Islet precursor cell (in vitro differentiated cells): ENCODE measurements around the gene OBSCN.

ENCODE experiments used
- DNase-seq: peaks from one replicate; pipeline ENCODE4 v3.0.0-alpha.2; 2018

OBSCN gene

GRCh38 chr1:228393268-228393701 is 185.4 kb downstream of the OBSCN start:
- no peak for DNase-seq

DNA sequence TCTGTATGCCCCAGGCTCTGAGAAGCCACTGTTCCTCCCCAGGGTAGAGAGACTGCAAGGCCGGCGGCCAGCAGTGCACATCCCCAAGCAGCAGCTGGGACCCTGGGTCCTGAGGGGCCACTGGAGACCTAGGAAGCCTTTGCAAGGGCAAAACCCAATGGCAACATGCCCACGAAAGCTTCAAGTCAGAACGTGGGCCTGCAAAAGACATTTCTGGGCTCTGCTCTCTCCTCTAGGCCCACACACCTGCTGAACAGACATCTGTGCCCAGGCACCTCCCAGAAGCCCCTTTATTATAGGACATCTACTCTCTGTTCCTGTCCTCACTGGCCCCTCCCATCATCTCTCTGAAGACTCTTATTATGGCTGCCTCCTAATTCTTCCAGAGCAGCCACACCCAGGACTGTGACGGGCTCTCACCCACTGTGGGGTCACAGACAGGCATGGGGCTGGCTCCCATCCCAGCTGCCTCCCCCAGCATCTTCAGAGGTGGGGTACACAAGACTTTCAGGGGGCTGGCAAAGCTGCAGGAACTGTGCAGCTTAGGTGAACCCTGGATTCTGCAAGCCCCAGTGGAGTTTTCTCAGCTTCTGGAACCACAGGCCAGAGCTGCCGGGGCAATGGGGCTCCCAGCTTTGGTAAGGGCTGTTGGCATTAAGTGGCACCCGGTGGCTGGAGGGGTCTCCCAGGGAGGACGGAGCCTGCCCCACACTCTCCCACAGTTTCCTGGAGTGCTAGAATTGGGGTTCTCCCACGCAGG is 186.1 kb downstream of the OBSCN start:
- no peak for DNase-seq

DNA sequence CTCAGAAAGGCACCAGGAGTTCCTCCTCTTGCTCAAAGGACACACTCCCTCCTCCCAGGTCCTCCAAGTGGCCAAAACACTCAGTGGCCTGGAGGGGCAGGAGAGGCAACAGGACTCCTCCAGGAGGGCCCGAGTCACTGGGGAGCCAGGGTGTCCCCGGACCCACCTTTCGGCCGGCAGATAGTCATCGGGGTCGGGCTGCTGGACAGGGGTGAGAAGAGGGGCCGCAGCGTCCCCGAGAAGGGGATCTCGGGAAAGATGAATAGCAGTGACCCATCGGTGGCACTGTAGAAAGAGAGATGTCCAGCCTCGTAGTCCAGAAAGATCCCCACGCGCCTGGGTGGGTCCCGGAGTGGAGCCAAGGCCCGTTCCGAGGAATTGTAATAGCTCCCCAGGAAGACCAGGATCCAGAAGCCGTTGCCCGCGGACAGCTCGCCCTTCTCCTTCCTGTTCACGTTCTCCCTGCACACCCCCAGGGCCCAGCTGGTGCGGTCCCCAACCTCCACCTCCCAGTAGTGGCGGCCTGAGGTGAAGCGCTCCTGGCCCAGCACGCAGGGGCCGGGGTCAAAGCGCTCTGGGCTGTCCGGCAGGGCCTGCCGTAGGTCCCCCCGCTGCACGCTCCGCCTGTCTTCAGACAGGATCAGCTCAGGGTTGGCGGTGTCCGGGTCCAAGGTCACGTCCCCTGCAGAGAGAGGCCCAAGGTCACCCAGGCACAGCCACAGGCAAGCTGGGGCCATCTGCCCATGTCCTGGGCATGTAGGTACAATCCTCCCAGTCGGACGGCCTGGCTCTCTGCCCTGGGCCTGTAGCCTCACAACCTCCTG is 186.9 kb downstream of the OBSCN start:
- DNase-seq: no peak

GRCh38 chr1:228396770-228397662 is 189.2 kb downstream of the OBSCN start:
- DNase-seq: no peak

- DNase-seq: no peak
Measured at GRCh38 chr1:228397966-228398365, 190.1 kb downstream of the OBSCN start.

DNA sequence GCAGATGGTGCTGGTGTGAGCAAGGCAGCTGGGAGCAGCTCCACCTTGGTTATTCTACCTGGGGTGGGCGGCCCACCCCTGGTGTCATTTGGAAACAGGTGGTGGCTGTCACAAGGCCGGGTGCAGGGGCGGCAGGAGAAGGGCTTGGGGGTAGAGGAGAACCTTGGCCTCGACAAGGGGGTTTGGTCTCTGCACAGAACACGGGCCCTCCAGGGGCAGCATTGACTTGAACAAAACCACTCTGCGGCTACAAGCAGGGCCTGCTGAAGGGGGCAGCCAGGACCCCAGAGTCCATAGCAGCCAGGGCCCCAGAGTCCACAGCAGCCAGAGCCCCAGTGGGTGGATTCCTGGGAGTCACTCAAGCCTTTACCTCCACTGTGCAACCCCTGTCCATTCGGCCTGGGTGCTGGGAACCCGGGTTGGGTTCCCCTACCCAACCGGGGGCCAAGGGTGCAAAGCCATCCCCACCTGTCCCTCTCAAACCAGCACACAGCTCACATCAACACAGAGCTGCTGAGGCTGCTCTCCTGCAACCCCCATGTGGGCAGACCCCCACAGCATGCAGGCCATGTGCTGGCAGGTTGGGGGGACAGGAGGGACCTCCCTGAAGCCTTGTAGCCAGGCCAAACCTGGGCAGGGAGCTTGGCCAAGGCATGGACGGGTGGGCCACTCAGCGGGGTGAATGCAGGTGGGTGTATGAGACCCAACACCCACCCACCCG is 191.1 kb downstream of the OBSCN start:
- no peak for DNase-seq

DNA sequence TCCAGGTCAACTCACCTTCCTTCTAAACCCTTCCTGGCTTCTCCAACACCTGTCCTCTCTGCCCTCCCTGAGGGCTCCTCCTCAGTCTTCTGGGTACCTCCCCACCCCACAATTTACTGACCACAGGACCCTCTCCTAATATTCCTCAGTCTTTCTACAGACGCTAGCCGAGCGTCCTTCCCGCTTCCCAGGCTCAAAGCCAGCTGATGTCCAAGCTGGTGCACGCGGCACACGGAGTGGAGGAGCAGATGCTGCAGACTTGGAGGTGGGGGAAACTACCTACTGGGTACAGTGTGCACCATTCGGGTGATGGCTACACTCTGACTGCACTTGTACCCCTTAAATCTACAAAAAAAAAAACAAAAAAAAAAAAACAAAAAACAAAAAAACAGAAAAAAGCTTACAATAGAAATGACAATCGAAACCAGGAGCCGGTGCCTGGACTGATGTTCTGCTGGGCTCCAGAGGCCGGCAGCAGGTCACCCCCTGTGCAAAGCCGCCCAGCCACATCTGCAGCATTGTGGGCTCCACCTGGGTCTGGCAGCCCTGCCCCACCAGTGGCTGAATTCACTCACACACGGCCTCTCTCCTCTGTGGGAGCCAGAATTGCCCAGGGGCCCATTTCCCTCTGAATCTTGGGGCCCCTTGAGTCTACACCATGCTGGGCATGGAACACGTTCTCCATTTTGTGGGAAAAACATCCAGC is 191.8 kb downstream of the OBSCN start:
- no peak for DNase-seq

DNA sequence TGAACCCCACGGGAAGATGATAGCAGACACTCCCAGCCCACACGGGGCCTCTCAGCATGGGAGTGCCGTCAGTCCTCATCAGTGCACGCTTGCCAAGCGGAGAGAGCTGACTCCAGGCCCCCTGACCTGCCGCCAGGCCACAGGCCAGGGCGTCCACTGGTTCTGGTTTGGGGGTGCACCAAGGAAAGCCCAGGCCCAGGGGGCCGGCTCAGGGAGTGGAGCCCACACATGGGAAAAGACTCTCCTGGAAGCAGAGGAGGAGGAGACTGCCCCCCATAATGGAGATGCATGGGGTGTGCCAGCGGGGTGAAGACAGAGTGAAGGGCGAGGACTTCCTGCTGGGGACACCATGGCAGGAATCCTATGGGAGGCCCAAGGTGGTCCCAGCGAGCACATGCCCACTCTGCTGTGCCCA is 192.4 kb downstream of the OBSCN start:
- no peak for DNase-seq

DNA sequence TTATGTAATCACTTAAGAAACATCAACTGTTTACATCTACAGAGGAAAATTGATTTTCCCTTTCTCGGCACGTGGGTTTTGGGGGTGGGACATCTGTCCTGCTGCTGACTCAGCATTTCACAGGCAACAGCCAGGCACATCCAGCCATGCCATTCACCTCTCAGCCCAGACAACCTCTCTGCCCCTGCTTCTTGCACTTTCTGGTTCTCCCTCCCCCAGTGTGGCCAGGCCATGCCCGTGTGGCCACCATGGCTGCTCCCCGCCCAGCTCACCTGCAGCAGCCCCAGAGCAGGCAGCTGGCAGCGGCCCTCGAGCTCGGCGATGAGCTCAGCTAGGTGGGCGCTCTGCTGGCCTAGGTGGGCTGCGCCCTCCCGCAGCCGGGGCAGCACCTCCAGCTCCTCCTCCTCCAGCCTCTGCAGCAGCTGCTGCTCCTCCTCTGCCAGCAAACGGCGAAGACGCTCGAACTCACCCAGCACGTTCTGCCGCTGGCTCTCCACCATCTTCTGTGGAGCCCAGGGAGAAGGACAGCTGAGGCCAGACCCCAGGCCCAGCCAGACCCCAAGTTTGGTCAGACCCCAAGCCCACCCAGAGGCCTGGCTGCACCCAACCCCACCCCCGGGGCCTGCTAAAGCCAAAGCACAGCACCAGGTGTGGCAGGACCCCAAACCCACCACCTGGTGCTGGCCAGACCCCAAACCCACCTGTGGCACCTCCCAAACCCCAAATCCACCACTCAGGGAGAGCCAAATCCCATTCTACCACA is 193.0 kb downstream of the OBSCN start:
- no peak for DNase-seq

- no peak for DNase-seq
Measured at GRCh38 chr1:228401782-228402640, 194.2 kb downstream of the OBSCN start.

GRCh38 chr1:228402641-228403025 is 194.8 kb downstream of the OBSCN start:
- no peak for DNase-seq

- no peak for DNase-seq
Measured at GRCh38 chr1:228403231-228403631, 195.4 kb downstream of the OBSCN start.

DNA sequence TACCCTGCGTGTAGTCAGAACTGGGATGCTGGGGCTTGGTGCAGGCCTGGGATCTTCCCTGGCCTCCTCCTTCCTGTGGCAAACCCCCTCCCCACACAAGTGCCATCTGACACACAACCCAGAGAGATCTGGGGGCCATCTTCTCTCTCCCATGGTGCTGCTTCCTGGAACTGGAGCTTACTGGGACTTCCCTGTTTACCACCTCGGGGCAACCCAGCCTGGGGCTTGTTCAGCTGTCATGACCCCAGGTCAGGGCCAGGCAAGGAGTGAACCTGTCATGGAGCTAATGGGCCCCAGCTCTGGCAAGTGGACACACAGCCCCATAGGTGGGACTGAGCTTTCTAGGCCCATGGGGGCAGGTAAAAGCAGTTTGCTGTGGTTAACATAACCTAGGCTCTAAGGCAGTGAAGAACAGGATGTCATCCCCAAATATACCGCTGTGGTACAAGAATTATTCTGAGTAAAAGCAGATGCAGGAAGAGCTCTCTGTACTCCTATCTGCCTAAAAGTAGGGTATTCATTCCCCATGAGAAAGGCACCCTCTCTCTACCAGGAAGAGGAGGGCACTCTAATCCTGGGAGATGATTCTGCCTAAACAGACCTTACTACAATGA is 196.4 kb downstream of the OBSCN start:
- no peak for DNase-seq

- DNase-seq: no peak
Measured at GRCh38 chr1:228405200-228405978, 197.5 kb downstream of the OBSCN start.

DNA sequence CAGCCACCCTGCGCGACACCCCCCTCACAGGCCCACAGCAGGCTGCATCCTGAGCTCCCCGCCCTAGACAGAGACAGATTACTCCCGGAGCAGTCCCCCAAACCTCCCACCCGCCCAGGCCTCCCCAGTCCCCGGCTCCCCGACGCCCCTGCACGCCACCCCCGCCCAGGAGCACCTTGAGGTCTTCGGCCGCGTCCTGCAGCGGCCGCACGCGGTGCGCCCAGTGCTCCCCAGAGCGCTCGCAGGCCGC is 198.1 kb downstream of the OBSCN start:
- DNase-seq: no peak

DNA sequence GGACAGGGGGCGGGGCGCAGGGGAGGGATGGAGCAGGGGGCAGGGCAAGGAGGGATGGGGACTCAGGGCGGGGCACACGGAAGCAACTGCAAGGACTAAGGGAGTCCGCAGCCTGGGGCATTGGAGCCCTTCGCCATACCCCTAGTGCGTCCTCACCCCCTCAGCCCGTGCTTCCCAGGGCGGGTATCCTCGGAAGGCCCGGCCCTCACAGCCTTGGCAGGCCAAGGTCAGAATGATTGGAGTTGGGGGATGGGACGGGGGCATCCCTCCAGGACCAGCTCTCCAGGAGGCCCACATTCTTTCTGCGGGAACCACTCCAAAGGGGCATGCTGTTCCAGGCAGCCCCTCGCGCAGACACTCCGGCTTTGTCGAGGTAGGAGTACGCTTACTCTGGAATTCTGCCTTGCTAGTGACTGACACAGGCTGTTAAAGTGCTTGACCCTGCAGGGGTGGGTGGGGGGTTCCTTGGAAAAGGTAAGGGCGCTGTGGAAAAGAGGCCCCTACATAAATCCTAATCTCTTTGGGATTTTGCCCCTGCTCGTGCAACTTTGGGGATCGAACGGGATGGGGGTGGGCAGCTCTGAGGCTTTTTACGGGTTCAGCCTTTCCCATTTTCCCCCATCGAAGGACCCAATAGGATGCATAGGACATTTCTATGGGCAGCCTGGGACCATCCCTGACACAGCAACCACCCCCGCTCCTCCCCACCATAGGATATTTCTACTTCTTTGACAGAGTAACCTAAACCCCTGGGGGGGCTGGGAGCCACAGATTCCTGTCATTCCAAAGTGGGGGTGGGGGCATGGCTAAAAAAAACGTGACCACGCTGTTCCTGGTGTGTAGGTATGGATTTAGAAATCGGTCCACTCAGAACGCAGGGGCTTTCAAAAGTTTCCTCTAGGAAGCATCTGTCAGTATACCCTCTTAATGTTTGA is 199.5 kb downstream of the OBSCN start:
- no peak for DNase-seq

GRCh38 chr1:228408041-228408868 is 200.4 kb downstream of the OBSCN start:
- DNase-seq: no peak
